Gastrocnemius medialis (tissue), 4 donors: ENCODE measurements around the gene POTEB3. TPM values are rescaled to one million over a fixed set of nuclear protein-coding genes. Genes with fewer than 3 reads are reported as not detected.
"Not testable (repeated sequence)": the region's sequence is repeated elsewhere in the genome, so short reads cannot be mapped to it uniquely, and the experiment has no call there.

Experiments
- ATAC-seq, 2 donors: fragments of 150-250 bp; one replicate each; pipeline ENCODE4 v1.9.1; 2016
- DNase-seq, 2 donors: peaks; one replicate each; pipeline ENCODE4 v3.0.0-alpha.2; 2019
- H3K27ac ChIP-seq, 4 donors: fragments of 200-600 bp; sonication (generic); 1 replicate in 1 of 4; 2 replicates in 3 of 4; pipeline ENCODE4 v1.5.1; 2016 to 2018; ENCODE audit warnings: mild to moderate bottlenecking in 2 of 4, moderate library complexity in 1 of 4
- H3K27me3 ChIP-seq, 3 donors: fragments of 200-600 bp; sonication (generic) in 2 of 3; 1 replicate in 1 of 3; 2 replicates in 2 of 3; pipeline versions ENCODE4 v1.5.1 to v1.6.0; 2016 to 2019; ENCODE audit warnings: mild to moderate bottlenecking in 1 of 3, moderate library complexity in 1 of 3
- H3K36me3 ChIP-seq, 2 donors: fragments of 200-600 bp; sonication (generic) in 1 of 2; one replicate each; pipeline ENCODE4 v1.5.1; 2017 to 2018
- H3K4me1 ChIP-seq, 2 donors: fragments of 200-600 bp; sonication (generic) in 1 of 2; one replicate each; pipeline ENCODE4 v1.5.1; 2016 to 2017; ENCODE audit warnings: mild to moderate bottlenecking in 2 of 2
- H3K4me3 ChIP-seq, 4 donors: fragments of 200-600 bp; sonication (generic) in 3 of 4; 1 replicate in 1 of 4; 2 replicates in 3 of 4; pipeline ENCODE4 v1.5.1; 2016 to 2019; ENCODE audit warnings: mild to moderate bottlenecking in 2 of 4
- H3K9me3 ChIP-seq, 3 donors: fragments of 200-600 bp; sonication (generic) in 2 of 3; 1 replicate in 1 of 3; 2 replicates in 2 of 3; pipeline ENCODE4 v1.5.1; 2016 to 2019
- in situ Hi-C, 4 donors: fragments of 200-750 bp; cut with MboI; loops; one replicate each; pipeline versions ENCODE4 v1.15.0 to v1.8.0; 2017; ENCODE audit warnings: low sequenced_read_pairs in 4 of 4
- intact Hi-C: fragments of 100-400 bp; cut with DNase I; formaldehyde crosslinking; loops from one replicate; pipeline ENCODE4 v1.15.1; 2023; ENCODE audit warnings: low total_unique reads
- microRNA-seq, 2 donors: library from miRNA; unstranded; fragments of <30 nt; microRNA quantifications; one replicate each; pipeline ENCODE4, GENCODE V29; 2016; ENCODE audit warnings: borderline replicate concordance in 2 of 2
- total RNA-seq, 4 donors: library from RNA; depleted of rRNA; stranded (reverse); fragments of >200 nt; gene quantifications; one replicate each; pipeline versions ENCODE4 v1.1.0 to v1.2.3, GENCODE V29; 2016

The POTEB3 gene
- total RNA-seq, 4 donors from 2014 or later, result not detected

- H3K4me3 ChIP-seq, H3K36me3 ChIP-seq, H3K27ac ChIP-seq, intact Hi-C loops, H3K9me3 ChIP-seq, DNase-seq, H3K27me3 ChIP-seq, in situ Hi-C loops, H3K4me1 ChIP-seq, ATAC-seq: not testable (repeated sequence)
Observed at GRCh38 chr15:21373682-21374081, 66.6 kb downstream of the POTEB3 start.

GRCh38 chr15:21369177-21369576 is 71.1 kb downstream of the POTEB3 start:
- H3K27me3 ChIP-seq, H3K9me3 ChIP-seq, H3K4me3 ChIP-seq, in situ Hi-C loops, intact Hi-C loops, H3K36me3 ChIP-seq, H3K4me1 ChIP-seq, ATAC-seq, H3K27ac ChIP-seq, DNase-seq: not testable (repeated sequence)

- H3K4me3 ChIP-seq, ATAC-seq, H3K4me1 ChIP-seq, DNase-seq, H3K27ac ChIP-seq, H3K27me3 ChIP-seq, H3K9me3 ChIP-seq, intact Hi-C loops, H3K36me3 ChIP-seq, in situ Hi-C loops: not testable (repeated sequence)
Observed at GRCh38 chr15:21368625-21369024, 71.7 kb downstream of the POTEB3 start.

Small RNA genes lying within 50 kb of the gene (microRNA-seq; reads per million reads assigned to microRNA genes)
- 0 reads per million in 2 donors for gene MIR3118-3
